GM23338 (cell line): Measurements from ENCODE around the gene HOXC5.

Experiments used
- EZH2 ChIP-seq: fragments of 200-600 bp; sonication (generic); IDR thresholded peaks from one replicate; pipeline ENCODE4 v1.8.0; 2017; ENCODE audit warnings: antibody characterized with exemption, mild to moderate bottlenecking, low read depth; ENCODE audit not compliant: unreplicated experiment
- EZH2phosphoT487 ChIP-seq: fragments of 200-600 bp; sonication (generic); IDR thresholded peaks from one replicate; pipeline ENCODE4 v1.8.1; 2018; ENCODE audit warnings: antibody characterized with exemption; ENCODE audit not compliant: unreplicated experiment
- NANOG ChIP-seq: IDR thresholded peaks from 2 replicates; pipeline ENCODE4 v1.6.1; 2016; ENCODE audit warnings: antibody characterized with exemption, borderline replicate concordance
- POLR2AphosphoS5 ChIP-seq: IDR thresholded peaks from 2 replicates; pipeline ENCODE4 v1.6.1; 2016; ENCODE audit warnings: antibody characterized with exemption, low read depth
- ZNF331 ChIP-seq: fragments of 250-450 bp; sonication (Bioruptor Pico); IDR thresholded peaks from 2 replicates; pipeline ENCODE4 v1.5.0; 2020; ENCODE audit warnings: low read depth, mild to moderate bottlenecking, moderate library complexity
- TF ChIP-seq, protein P1 (sequence below), 2 experiments: fragments of 200-600 bp in 1 of 2; sonication (generic) in 1 of 2; conservative IDR thresholded peaks; 2 replicates each; pipeline versions ENCODE4 v1.5.1 to v1.6.1; 2016 to 2017; ENCODE audit warnings: antibody characterized with exemption in 2 of 2, low read depth in 2 of 2, mild to moderate bottlenecking in 2 of 2, moderate library complexity in 1 of 2
- TF ChIP-seq, protein P2 (sequence below): IDR thresholded peaks from one replicate; pipeline ENCODE4 v1.6.1; 2018; ENCODE audit warnings: antibody characterized with exemption; ENCODE audit not compliant: unreplicated experiment

DNA sequence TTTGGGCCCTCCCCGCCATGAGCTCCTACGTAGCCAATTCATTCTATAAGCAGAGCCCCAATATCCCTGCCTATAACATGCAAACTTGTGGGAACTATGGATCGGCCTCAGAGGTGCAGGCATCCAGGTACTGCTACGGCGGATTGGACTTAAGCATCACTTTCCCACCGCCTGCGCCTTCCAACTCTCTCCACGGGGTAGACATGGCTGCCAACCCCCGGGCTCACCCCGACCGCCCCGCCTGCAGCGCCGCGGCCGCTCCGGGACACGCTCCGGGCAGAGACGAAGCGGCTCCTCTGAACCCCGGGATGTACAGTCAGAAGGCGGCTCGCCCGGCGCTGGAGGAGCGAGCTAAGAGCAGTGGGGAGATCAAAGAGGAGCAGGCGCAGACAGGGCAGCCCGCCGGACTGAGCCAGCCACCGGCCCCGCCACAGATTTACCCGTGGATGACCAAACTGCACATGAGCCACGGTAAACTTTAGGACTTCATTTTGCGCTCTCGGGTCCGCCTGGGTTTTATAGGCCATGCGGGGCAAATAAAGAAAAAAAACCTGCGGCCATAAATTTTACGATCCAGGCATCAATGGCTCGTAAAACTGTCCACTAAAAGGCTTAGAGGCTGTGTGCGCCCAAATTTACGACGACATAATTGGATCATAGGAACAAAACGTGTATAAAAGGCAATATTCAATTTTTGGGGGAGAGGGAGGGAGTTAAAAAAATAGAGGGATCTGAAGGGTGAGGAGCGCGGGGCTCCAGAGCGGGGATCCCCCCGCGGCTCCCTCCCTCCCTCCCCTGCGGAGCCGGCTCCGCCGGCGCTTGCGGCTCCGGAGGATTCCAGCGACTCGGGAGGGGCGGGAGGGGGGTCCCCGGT is 493 bp downstream of the HOXC5 start:
- TF ChIP-seq, protein P1, sequence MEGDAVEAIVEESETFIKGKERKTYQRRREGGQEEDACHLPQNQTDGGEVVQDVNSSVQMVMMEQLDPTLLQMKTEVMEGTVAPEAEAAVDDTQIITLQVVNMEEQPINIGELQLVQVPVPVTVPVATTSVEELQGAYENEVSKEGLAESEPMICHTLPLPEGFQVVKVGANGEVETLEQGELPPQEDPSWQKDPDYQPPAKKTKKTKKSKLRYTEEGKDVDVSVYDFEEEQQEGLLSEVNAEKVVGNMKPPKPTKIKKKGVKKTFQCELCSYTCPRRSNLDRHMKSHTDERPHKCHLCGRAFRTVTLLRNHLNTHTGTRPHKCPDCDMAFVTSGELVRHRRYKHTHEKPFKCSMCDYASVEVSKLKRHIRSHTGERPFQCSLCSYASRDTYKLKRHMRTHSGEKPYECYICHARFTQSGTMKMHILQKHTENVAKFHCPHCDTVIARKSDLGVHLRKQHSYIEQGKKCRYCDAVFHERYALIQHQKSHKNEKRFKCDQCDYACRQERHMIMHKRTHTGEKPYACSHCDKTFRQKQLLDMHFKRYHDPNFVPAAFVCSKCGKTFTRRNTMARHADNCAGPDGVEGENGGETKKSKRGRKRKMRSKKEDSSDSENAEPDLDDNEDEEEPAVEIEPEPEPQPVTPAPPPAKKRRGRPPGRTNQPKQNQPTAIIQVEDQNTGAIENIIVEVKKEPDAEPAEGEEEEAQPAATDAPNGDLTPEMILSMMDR (conservative IDR thresholded peaks at IDR 0.05; ENCODE audit: low read depth in 2 of 2) = no peak
- TF ChIP-seq EZH2phosphoT487 (peak; percentile 92), ZNF331 (CRISPR knock-in tag) (no peak), EZH2 (peak; percentile 98), POLR2AphosphoS5 (no peak), NANOG (no peak)
- TF ChIP-seq, protein P2, sequence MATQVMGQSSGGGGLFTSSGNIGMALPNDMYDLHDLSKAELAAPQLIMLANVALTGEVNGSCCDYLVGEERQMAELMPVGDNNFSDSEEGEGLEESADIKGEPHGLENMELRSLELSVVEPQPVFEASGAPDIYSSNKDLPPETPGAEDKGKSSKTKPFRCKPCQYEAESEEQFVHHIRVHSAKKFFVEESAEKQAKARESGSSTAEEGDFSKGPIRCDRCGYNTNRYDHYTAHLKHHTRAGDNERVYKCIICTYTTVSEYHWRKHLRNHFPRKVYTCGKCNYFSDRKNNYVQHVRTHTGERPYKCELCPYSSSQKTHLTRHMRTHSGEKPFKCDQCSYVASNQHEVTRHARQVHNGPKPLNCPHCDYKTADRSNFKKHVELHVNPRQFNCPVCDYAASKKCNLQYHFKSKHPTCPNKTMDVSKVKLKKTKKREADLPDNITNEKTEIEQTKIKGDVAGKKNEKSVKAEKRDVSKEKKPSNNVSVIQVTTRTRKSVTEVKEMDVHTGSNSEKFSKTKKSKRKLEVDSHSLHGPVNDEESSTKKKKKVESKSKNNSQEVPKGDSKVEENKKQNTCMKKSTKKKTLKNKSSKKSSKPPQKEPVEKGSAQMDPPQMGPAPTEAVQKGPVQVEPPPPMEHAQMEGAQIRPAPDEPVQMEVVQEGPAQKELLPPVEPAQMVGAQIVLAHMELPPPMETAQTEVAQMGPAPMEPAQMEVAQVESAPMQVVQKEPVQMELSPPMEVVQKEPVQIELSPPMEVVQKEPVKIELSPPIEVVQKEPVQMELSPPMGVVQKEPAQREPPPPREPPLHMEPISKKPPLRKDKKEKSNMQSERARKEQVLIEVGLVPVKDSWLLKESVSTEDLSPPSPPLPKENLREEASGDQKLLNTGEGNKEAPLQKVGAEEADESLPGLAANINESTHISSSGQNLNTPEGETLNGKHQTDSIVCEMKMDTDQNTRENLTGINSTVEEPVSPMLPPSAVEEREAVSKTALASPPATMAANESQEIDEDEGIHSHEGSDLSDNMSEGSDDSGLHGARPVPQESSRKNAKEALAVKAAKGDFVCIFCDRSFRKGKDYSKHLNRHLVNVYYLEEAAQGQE = no peak
